ENCODE results near the gene ELF2.

ELF2 gene

GRCh38 chr4:139020384-139020783, 156.6 kb downstream of the ELF2 start:
- no peak overlapping the region for H3K4me3 ChIP-seq (ENCODE audit: severe bottlenecking)
- peaks cover 35% of the 10 kb centered on the region for H3K36me3 ChIP-seq (ENCODE audit: low read depth)
- H3K9me3 ChIP-seq (ENCODE audit: severe bottlenecking): no peaks in the 10 kb centered on the region
- no peak for DNase-seq (ENCODE audit: low spot score)
- H3K4me1 ChIP-seq (ENCODE audit: insufficient read depth, poor library complexity, severe bottlenecking): peaks cover 9% of the 10 kb centered on the region
- ATAC-seq (ENCODE audit: low read depth): no peak
- TF ChIP-seq CTCF (IDR thresholded peaks at IDR 0.05; ENCODE audit: poor library complexity, severe bottlenecking): no peak
- H3K27me3 ChIP-seq (ENCODE audit: insufficient read depth, poor library complexity, severe bottlenecking): no peaks in the 10 kb centered on the region
- no peak overlapping the region for H3K27ac ChIP-seq (ENCODE audit: poor library complexity, severe bottlenecking)

- no peak overlapping the region for H3K4me3 ChIP-seq (ENCODE audit: severe bottlenecking)
- peaks cover 16% of the 10 kb centered on the region for H3K4me1 ChIP-seq (ENCODE audit: insufficient read depth, poor library complexity, severe bottlenecking)
- H3K27ac ChIP-seq (ENCODE audit: poor library complexity, severe bottlenecking): no peak overlapping the region
- no peaks in the 10 kb centered on the region for H3K9me3 ChIP-seq (ENCODE audit: severe bottlenecking)
- ATAC-seq (ENCODE audit: low read depth) (no peak), DNase-seq (ENCODE audit: low spot score) (no peak)
- TF ChIP-seq CTCF (IDR thresholded peaks at IDR 0.05; ENCODE audit: poor library complexity, severe bottlenecking): no peak
- no peaks in the 10 kb centered on the region for H3K27me3 ChIP-seq (ENCODE audit: insufficient read depth, poor library complexity, severe bottlenecking)
- H3K36me3 ChIP-seq (ENCODE audit: low read depth): peaks cover 35% of the 10 kb centered on the region
These were observed 157.9 kb downstream of the ELF2 start for GRCh38 chr4:139018971-139019758.

GRCh38 chr4:139018501-139018900, 158.5 kb downstream of the ELF2 start:
- Histone ChIP-seq H3K4me3 (ENCODE audit: severe bottlenecking) (no peak overlapping the region), H3K27me3 (ENCODE audit: insufficient read depth, poor library complexity, severe bottlenecking) (no peaks in the 10 kb centered on the region), H3K9me3 (ENCODE audit: severe bottlenecking) (no peaks in the 10 kb centered on the region), H3K27ac (ENCODE audit: poor library complexity, severe bottlenecking) (peak overlapping the region; percentile 98), H3K36me3 (ENCODE audit: low read depth) (peaks cover 29% of the 10 kb centered on the region), H3K4me1 (ENCODE audit: insufficient read depth, poor library complexity, severe bottlenecking) (peaks cover 23% of the 10 kb centered on the region)
- no peak for DNase-seq (ENCODE audit: low spot score)
- TF ChIP-seq CTCF (IDR thresholded peaks at IDR 0.05; ENCODE audit: poor library complexity, severe bottlenecking): no peak
- ATAC-seq (ENCODE audit: low read depth): no peak

- peaks cover 26% of the 10 kb centered on the region for H3K36me3 ChIP-seq (ENCODE audit: low read depth)
- no peaks in the 10 kb centered on the region for H3K9me3 ChIP-seq (ENCODE audit: severe bottlenecking)
- DNase-seq (ENCODE audit: low spot score) (no peak), ATAC-seq (ENCODE audit: low read depth) (no peak)
- peak overlapping the region; percentile 98 for H3K27ac ChIP-seq (ENCODE audit: poor library complexity, severe bottlenecking)
- H3K4me1 ChIP-seq (ENCODE audit: insufficient read depth, poor library complexity, severe bottlenecking): peaks cover 24% of the 10 kb centered on the region
- H3K4me3 ChIP-seq (ENCODE audit: severe bottlenecking): no peak overlapping the region
- no peaks in the 10 kb centered on the region for H3K27me3 ChIP-seq (ENCODE audit: insufficient read depth, poor library complexity, severe bottlenecking)
- no peak for TF ChIP-seq CTCF (IDR thresholded peaks at IDR 0.05; ENCODE audit: poor library complexity, severe bottlenecking)
These were observed 159.2 kb downstream of the ELF2 start for GRCh38 chr4:139017861-139018260.

- ATAC-seq (ENCODE audit: low read depth): peak; percentile 1; the same call in 1 of the 3 replicates
- peak overlapping the region; percentile 87 for H3K4me3 ChIP-seq (ENCODE audit: severe bottlenecking)
- TF ChIP-seq CTCF (IDR thresholded peaks at IDR 0.05; ENCODE audit: poor library complexity, severe bottlenecking): no peak
- no peak for DNase-seq (ENCODE audit: low spot score)
- no peaks in the 10 kb centered on the region for H3K27me3 ChIP-seq (ENCODE audit: insufficient read depth, poor library complexity, severe bottlenecking)
- H3K4me1 ChIP-seq (ENCODE audit: insufficient read depth, poor library complexity, severe bottlenecking): peaks cover 24% of the 10 kb centered on the region
- H3K9me3 ChIP-seq (ENCODE audit: severe bottlenecking): no peaks in the 10 kb centered on the region
- H3K27ac ChIP-seq (ENCODE audit: poor library complexity, severe bottlenecking): peak overlapping the region; percentile 98
- peaks cover 23% of the 10 kb centered on the region for H3K36me3 ChIP-seq (ENCODE audit: low read depth)
These were observed 161.0 kb downstream of the ELF2 start for GRCh38 chr4:139015948-139016471.
